ENCODE measurements around the gene HECA. TPM values are rescaled to one million over a fixed set of nuclear protein-coding genes. Genes with fewer than 3 reads are reported as not detected.

The HECA gene
- total RNA-seq, 3 donors from 2014 or later: 54.4 to 65.7 (median 57.5) TPM

- Mint-ChIP-seq H3K36me3 (ENCODE audit: insufficient read depth) (peaks cover 29% of the 10 kb centered on the region), H3K27me3 (ENCODE audit: low read depth) (no peaks in the 10 kb centered on the region), H3K4me1 (ENCODE audit: low read depth) (peaks cover 93% of the 10 kb centered on the region), H3K9me3 (no peaks in the 10 kb centered on the region), H3K4me3 (peak overlapping the region; percentile 55)
- ATAC-seq: peak; percentile 88
- DNase-seq: peak; percentile 61
These were observed 27.0 kb downstream of the HECA start for GRCh38 chr6:139161817-139162284.

- Mint-ChIP-seq H3K4me3 (peak overlapping the region; percentile 57), H3K4me1 (ENCODE audit: low read depth) (peaks cover 97% of the 10 kb centered on the region), H3K9me3 (no peaks in the 10 kb centered on the region), H3K36me3 (ENCODE audit: insufficient read depth) (peaks cover 38% of the 10 kb centered on the region), H3K27me3 (ENCODE audit: low read depth) (no peaks in the 10 kb centered on the region)
- no peak for ATAC-seq
- peak; percentile 27 for DNase-seq
These were observed 29.1 kb downstream of the HECA start for GRCh38 chr6:139164001-139164400.

DNA sequence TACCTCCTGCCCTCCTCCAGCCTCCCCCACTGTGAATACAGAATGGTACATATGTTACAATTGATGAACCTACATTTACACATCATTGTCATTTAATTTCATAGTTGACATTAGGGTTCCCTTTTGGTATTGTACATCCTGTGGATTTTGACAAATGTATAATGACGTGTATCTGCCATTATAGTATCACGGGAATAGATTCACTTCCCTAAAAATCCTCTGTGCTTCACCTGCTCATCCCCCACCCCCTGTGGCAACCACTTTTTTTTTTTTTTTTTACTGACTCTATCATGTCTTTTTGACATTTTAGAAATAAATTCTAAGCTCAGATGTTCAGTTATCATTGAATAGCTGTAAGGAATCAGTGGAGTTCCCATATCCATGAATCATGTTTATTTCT lies 30.4 kb downstream of the HECA start:
- Mint-ChIP-seq H3K9me3 (no peaks in the 10 kb centered on the region), H3K4me1 (ENCODE audit: low read depth) (peaks cover 97% of the 10 kb centered on the region), H3K36me3 (ENCODE audit: insufficient read depth) (peaks cover 45% of the 10 kb centered on the region), H3K27me3 (ENCODE audit: low read depth) (no peaks in the 10 kb centered on the region), H3K4me3 (no peak overlapping the region)
- DNase-seq (no peak), ATAC-seq (no peak)

DNA sequence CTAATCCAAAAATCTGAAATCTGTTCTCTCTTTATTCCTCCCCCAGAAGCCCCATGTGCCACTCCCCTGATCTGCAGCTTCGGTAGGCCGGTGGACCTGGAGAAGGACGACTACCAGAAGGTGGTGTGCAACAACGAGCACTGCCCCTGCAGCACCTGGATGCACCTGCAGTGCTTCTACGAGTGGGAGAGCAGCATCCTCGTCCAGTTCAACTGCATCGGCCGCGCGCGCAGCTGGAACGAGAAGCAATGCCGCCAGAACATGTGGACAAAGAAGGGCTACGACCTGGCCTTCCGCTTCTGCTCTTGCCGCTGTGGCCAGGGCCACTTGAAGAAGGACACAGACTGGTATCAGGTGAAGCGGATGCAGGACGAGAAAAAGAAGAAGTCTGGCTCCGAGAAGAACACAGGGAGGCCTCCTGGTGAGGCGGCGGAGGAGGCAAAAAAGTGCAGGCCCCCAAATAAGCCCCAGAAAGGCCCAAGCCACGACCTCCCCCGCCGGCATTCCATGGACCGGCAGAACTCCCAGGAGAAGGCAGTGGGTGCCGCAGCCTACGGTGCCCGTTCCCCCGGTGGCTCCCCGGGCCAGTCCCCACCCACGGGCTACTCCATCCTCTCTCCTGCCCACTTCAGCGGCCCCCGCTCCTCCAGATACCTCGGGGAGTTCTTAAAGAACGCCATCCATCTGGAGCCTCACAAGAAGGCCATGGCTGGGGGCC lies 31.5 kb downstream of the HECA start:
- Mint-ChIP-seq H3K36me3 (ENCODE audit: insufficient read depth) (peaks cover 55% of the 10 kb centered on the region), H3K4me3 (no peak overlapping the region), H3K27me3 (ENCODE audit: low read depth) (no peaks in the 10 kb centered on the region), H3K9me3 (no peaks in the 10 kb centered on the region), H3K4me1 (ENCODE audit: low read depth) (peaks cover 97% of the 10 kb centered on the region)
- no peak for DNase-seq
- ATAC-seq: no peak

DNA sequence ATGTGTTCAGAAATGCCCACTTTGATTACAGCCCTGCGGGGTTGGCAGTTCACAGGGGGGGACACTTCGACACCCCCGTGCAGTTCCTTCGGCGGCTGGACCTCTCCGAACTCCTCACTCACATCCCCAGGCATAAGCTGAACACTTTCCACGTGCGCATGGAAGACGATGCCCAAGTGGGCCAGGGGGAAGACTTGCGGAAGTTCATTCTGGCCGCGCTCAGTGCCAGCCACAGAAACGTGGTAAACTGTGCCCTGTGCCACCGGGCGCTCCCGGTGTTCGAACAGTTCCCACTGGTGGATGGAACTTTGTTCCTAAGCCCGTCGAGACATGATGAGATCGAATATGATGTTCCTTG lies 32.1 kb downstream of the HECA start:
- DNase-seq (no peak), ATAC-seq (no peak)
- Mint-ChIP-seq H3K9me3 (no peaks in the 10 kb centered on the region), H3K27me3 (ENCODE audit: low read depth) (no peaks in the 10 kb centered on the region), H3K4me3 (no peak overlapping the region), H3K36me3 (ENCODE audit: insufficient read depth) (peaks cover 55% of the 10 kb centered on the region), H3K4me1 (ENCODE audit: low read depth) (peaks cover 94% of the 10 kb centered on the region)

DNA sequence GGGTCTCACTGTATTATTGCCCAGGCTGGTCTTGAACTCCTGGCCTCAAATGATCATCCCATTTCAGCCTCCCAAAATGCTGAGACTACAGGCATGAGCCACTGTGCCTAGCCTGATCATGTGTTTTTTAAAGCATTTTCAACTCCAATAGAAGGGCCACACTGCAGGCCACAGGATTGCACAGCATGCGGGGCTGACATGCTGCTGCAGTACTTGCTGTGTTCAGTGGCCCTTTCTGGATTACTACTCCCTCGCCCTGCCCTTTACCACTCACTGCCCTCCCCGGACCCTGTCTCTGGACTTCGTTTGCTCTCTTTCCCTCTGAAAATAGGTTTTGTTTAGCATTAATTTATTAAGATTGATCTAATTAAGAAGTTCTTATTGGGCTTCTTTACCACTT lies 37.3 kb downstream of the HECA start:
- DNase-seq (no peak), ATAC-seq (no peak)
- Mint-ChIP-seq H3K9me3 (no peaks in the 10 kb centered on the region), H3K36me3 (ENCODE audit: insufficient read depth) (peaks cover 61% of the 10 kb centered on the region), H3K27me3 (ENCODE audit: low read depth) (no peaks in the 10 kb centered on the region), H3K4me1 (ENCODE audit: low read depth) (peaks cover 92% of the 10 kb centered on the region), H3K4me3 (no peak overlapping the region)

- Mint-ChIP-seq H3K9me3 (no peaks in the 10 kb centered on the region), H3K4me3 (no peak overlapping the region), H3K4me1 (ENCODE audit: low read depth) (peaks cover 92% of the 10 kb centered on the region), H3K36me3 (ENCODE audit: insufficient read depth) (peaks cover 61% of the 10 kb centered on the region), H3K27me3 (ENCODE audit: low read depth) (no peaks in the 10 kb centered on the region)
- no peak for DNase-seq
- ATAC-seq: peak; percentile 60 to 61
These were observed 37.7 kb downstream of the HECA start for GRCh38 chr6:139172567-139172966.

DNA sequence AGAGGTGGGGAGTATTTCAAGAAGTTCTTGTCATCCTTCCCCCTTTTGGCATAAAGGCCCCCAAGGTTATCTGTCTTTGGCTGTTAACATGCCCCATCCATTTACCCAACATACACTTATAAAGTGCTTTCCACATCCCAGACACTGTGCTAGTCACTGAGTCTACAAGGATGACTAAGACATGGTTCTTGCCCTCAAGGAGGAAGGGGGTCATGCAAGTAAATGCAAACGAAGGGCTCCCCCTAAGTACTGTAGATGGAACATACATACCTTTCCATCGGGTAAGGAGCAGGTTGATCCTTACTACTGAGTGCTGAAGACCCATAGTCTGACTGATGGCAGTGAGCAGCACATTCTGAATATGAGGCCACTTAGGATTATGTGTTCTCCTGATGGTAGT lies 38.3 kb downstream of the HECA start:
- ATAC-seq: peak; percentile 84 to 87
- H3K4me3 Mint-ChIP-seq: peak overlapping the region; percentile 5
- H3K36me3 Mint-ChIP-seq (ENCODE audit: insufficient read depth): peaks cover 60% of the 10 kb centered on the region
- H3K9me3 Mint-ChIP-seq: no peaks in the 10 kb centered on the region
- no peak for DNase-seq
- H3K4me1 Mint-ChIP-seq (ENCODE audit: low read depth): peaks cover 90% of the 10 kb centered on the region
- no peaks in the 10 kb centered on the region for H3K27me3 Mint-ChIP-seq (ENCODE audit: low read depth)

GRCh38 chr6:139173822-139174221 lies 38.9 kb downstream of the HECA start:
- DNase-seq (no peak), ATAC-seq (no peak)
- H3K27me3 Mint-ChIP-seq (ENCODE audit: low read depth): no peaks in the 10 kb centered on the region
- peaks cover 59% of the 10 kb centered on the region for H3K36me3 Mint-ChIP-seq (ENCODE audit: insufficient read depth)
- H3K4me3 Mint-ChIP-seq: no peak overlapping the region
- peaks cover 88% of the 10 kb centered on the region for H3K4me1 Mint-ChIP-seq (ENCODE audit: low read depth)
- H3K9me3 Mint-ChIP-seq: no peaks in the 10 kb centered on the region

DNA sequence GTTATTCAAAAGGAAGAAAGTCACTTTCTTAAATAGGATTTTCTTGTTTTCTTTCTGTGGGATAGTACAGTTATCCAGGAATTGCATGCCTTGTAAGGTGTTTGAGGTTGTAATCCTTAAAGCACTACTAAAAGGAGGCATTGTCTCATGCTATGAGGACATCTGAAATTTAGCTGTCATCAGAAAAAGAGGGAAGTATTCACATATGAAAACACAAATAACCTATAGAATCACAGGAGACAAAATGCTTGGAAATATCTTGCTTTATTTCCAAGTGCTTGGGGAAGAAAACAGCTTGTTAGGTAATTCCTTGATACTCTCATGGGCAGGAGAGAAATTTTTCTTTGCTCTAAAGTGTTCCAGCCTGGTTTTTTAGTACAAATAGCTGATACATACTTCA lies 40.1 kb downstream of the HECA start:
- no peak for ATAC-seq
- Mint-ChIP-seq H3K4me1 (ENCODE audit: low read depth) (peaks cover 86% of the 10 kb centered on the region), H3K9me3 (no peaks in the 10 kb centered on the region), H3K4me3 (no peak overlapping the region), H3K36me3 (ENCODE audit: insufficient read depth) (peaks cover 61% of the 10 kb centered on the region), H3K27me3 (ENCODE audit: low read depth) (no peaks in the 10 kb centered on the region)
- DNase-seq: no peak

DNA sequence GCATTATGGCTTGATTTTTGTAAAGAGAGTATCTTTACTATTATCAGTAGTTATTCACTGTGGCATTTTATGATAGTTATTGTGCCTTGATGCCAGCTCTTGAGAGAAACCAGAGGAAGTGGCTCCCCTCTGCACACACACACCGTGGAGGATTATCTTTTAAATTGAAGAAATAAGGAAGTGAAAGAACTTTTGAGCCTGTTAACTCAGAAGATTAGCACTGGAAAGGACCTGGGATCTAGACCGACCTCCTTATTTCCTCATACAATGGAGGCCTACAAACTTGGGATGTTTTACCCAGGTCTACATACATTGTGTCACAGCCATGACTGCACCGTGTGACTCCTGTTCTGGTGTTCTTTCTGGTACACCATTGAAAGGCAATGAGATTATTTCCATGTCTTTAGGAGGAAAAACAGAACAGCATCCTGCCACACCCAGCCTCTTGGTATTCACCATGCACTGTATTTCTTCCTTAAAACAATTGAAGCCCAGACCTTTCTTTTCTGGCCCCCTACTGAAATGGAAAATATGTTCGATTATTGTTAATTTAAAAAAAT lies 40.6 kb downstream of the HECA start:
- H3K4me3 Mint-ChIP-seq: peak overlapping the region; percentile 58

DNA sequence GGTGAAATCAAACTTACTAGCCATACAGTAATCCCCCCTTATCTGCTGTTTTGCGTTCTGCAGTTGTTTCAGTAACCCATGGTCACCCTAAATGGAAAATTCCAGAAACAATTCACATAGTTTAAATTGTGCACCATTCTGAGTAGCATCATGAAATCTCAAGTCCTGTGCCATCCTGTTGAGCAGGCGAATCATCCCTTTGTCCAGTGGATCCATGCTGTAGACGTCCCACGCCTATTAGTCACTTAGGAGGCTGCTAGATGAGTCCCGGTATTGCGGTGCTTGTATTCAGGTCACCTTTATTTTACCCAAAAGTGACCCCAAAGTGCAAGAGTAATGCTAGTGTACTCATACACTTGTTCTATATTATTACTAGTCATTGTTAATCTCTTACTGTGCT lies 46.4 kb downstream of the HECA start:
- no peaks in the 10 kb centered on the region for H3K27me3 Mint-ChIP-seq (ENCODE audit: low read depth)
- peaks cover 43% of the 10 kb centered on the region for H3K36me3 Mint-ChIP-seq (ENCODE audit: insufficient read depth)
- ATAC-seq (no peak), DNase-seq (no peak)
- H3K4me3 Mint-ChIP-seq: no peak overlapping the region
- H3K4me1 Mint-ChIP-seq (ENCODE audit: low read depth): peaks cover 69% of the 10 kb centered on the region
- H3K9me3 Mint-ChIP-seq: no peaks in the 10 kb centered on the region

More for the DNA sequence above, 40.6 kb downstream of the HECA start:
- Mint-ChIP-seq H3K9me3 (no peaks in the 10 kb centered on the region), H3K4me1 (ENCODE audit: low read depth) (peaks cover 85% of the 10 kb centered on the region), H3K27me3 (ENCODE audit: low read depth) (no peaks in the 10 kb centered on the region), H3K36me3 (ENCODE audit: insufficient read depth) (peaks cover 60% of the 10 kb centered on the region)
- no peak for ATAC-seq
- no peak for DNase-seq

- H3K27me3 Mint-ChIP-seq (ENCODE audit: low read depth): no peaks in the 10 kb centered on the region
- H3K4me3 Mint-ChIP-seq: no peak overlapping the region
- peaks cover 54% of the 10 kb centered on the region for H3K4me1 Mint-ChIP-seq (ENCODE audit: low read depth)
- ATAC-seq: no peak
- no peak for DNase-seq
- peaks cover 28% of the 10 kb centered on the region for H3K36me3 Mint-ChIP-seq (ENCODE audit: insufficient read depth)
- H3K9me3 Mint-ChIP-seq: no peaks in the 10 kb centered on the region
These were observed 49.2 kb downstream of the HECA start for GRCh38 chr6:139184047-139184446.

- ATAC-seq: no peak
- DNase-seq: no peak
- Mint-ChIP-seq H3K4me3 (no peak overlapping the region), H3K27me3 (ENCODE audit: low read depth) (no peaks in the 10 kb centered on the region), H3K9me3 (no peaks in the 10 kb centered on the region), H3K4me1 (ENCODE audit: low read depth) (peaks cover 50% of the 10 kb centered on the region), H3K36me3 (ENCODE audit: insufficient read depth) (peaks cover 26% of the 10 kb centered on the region)
These were observed 49.6 kb downstream of the HECA start for GRCh38 chr6:139184459-139184858.

- peak; percentile 76 to 80 for ATAC-seq
- Mint-ChIP-seq H3K27me3 (ENCODE audit: low read depth) (no peaks in the 10 kb centered on the region), H3K4me3 (no peak overlapping the region), H3K4me1 (ENCODE audit: low read depth) (peaks cover 42% of the 10 kb centered on the region), H3K36me3 (ENCODE audit: insufficient read depth) (peaks cover 14% of the 10 kb centered on the region), H3K9me3 (no peaks in the 10 kb centered on the region)
- DNase-seq: no peak
These were observed 51.4 kb downstream of the HECA start for GRCh38 chr6:139186242-139186641.
